HepG2 (cell line): ENCODE data around the gene TRIM54. TPM values are rescaled to one million over a fixed set of nuclear protein-coding genes. Genes with fewer than 3 reads are reported as not detected.

Source experiments
- BCL6 ChIP-seq: IDR thresholded peaks from 2 replicates; pipeline ENCODE4 v1.6.1; 2016; ENCODE audit warnings: missing genetic modification reagents, missing compliant biosample characterization
- KDM2A ChIP-seq: sonication (generic); formaldehyde crosslinking; IDR thresholded peaks from 2 replicates; pipeline ENCODE4 v1.4.0; 2020; ENCODE audit warnings: low read depth, missing genetic modification reagents, borderline replicate concordance
- MED8 ChIP-seq: sonication (generic); formaldehyde crosslinking; IDR thresholded peaks from 2 replicates; pipeline ENCODE4 v1.8.1; 2023; ENCODE audit warnings: mild to moderate bottlenecking, missing genetic modification reagents; ENCODE audit not compliant: insufficient replicate concordance
- REPIN1 ChIP-seq: sonication (generic); formaldehyde crosslinking; IDR thresholded peaks from 2 replicates; pipeline ENCODE4 v1.8.0; 2022; ENCODE audit warnings: missing genetic modification reagents, low read depth, mild to moderate bottlenecking, borderline replicate concordance
- SOX6 ChIP-seq, 2 experiments: fragments of 450-650 bp in 1 of 2; sonication (generic) in 1 of 2; formaldehyde crosslinking in 1 of 2; IDR thresholded peaks; 2 replicates each; pipeline versions ENCODE4 v1.4.0 to v1.6.1; 2017 to 2020; ENCODE audit warnings: antibody characterized with exemption in 1 of 2, mild to moderate bottlenecking in 1 of 2, missing genetic modification reagents in 1 of 2
- ZNF225 ChIP-seq: sonication (generic); formaldehyde crosslinking; IDR thresholded peaks from 2 replicates; pipeline ENCODE4 v1.4.0; 2020; ENCODE audit warnings: mild to moderate bottlenecking, missing genetic modification reagents
- ZNF337 ChIP-seq: sonication (generic); formaldehyde crosslinking; IDR thresholded peaks from 2 replicates; pipeline ENCODE4 v1.5.1; 2020; ENCODE audit warnings: missing genetic modification reagents, low read depth, mild to moderate bottlenecking, borderline replicate concordance
- ZNF703 ChIP-seq: sonication (generic); formaldehyde crosslinking; IDR thresholded peaks from 2 replicates; pipeline ENCODE4 v1.5.1; 2020; ENCODE audit warnings: missing genetic modification reagents, mild to moderate bottlenecking, moderate library complexity, borderline replicate concordance
- ZSCAN12 ChIP-seq: sonication (generic); formaldehyde crosslinking; IDR thresholded peaks from 2 replicates; pipeline ENCODE4 v1.9.0; 2021; ENCODE audit warnings: mild to moderate bottlenecking, missing genetic modification reagents
- polyA plus RNA-seq, 8 experiments: library from polyadenylated mRNA; depleted of rRNA in 3 of 8; stranded (reverse) in 7 of 8; unstranded in 1 of 8; fragments of >200 nt; fragmentation: Illumina TruSeq in 4 of 8; extraction: Trizol in 4 of 8; gene quantifications; 2 replicates each; pipeline versions ENCODE4 v1.2.1 to v1.2.3, GENCODE V29; 2011 to 2016; ENCODE audit warnings: low read depth in 4 of 8, missing spikeins in 1 of 8, mixed read lengths in 1 of 8; ENCODE audit not compliant: insufficient read depth in 1 of 8
- total RNA-seq, 5 experiments: library from RNA; depleted of rRNA; stranded (reverse); fragments of >200 nt; fragmentation: Illumina TruSeq; extraction: Trizol; gene quantifications; 2 replicates each; pipeline ENCODE4 v1.2.3, GENCODE V29; 2016; ENCODE audit warnings: low read depth in 1 of 5
- TF ChIP-seq, protein P1 (sequence below): sonication (generic); formaldehyde crosslinking; IDR thresholded peaks from 2 replicates; pipeline ENCODE4 v1.4.0; 2020; ENCODE audit warnings: missing genetic modification reagents
- TF ChIP-seq, protein P2 (sequence below): sonication (generic); formaldehyde crosslinking; IDR thresholded peaks from 2 replicates; pipeline ENCODE4 v1.5.0; 2020; ENCODE audit warnings: mild to moderate bottlenecking, missing genetic modification reagents
- TF ChIP-seq, protein P3 (sequence below): sonication (generic); formaldehyde crosslinking; IDR thresholded peaks from 2 replicates; pipeline ENCODE4 v1.5.1; 2020; ENCODE audit warnings: missing genetic modification reagents, mild to moderate bottlenecking, borderline replicate concordance
- TF ChIP-seq, protein P4 (sequence below): IDR thresholded peaks from 2 replicates; pipeline ENCODE4 v1.6.1; 2012; ENCODE audit warnings: low read length, improper control_type of control experiment

TRIM54 gene
- total and polyA plus RNA-seq, 2 of the 13 experiments (the other 11 are each of a cell fraction or from before 2014, with no cell fraction given), result 0.07 to 0.13 TPM

DNA sequence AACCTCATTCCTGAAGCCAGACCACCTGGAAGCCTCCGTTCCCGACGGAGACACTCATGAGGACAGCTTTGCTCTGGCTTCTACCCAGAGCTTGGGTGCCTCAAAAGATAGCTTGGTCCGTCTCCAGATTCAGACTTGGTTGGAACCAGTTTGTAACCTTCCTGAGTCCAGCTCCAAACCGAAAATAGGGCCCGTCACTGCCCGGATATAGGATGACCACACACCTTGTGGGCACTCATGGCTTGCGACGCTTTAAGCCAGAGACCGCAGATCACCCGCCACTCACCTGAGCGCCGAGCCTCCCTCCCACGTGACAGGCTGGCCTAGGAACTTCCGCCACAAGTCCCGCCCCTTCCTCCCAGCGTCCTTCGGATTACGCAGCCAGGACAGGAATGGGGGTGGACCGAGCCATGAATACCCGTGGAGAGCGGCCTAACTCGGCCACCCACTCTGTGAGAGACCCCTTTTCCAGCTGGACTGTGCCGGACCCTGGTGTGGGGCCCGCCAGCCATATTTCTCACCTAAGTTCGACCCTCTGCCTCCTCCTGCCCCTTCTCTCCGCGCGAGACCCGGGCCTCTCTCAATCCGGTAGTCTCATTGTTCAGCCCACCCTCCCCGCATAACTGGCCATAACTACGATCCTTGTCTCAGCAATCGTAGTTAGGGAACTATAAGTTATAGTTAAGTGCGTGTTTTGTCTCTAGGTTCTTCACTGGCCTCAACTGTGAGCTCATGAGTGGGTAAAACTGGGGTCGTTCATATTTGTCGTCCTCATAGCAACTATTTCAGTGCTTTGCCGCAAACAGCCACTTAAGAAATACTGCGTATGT lies 40.8 kb downstream of the TRIM54 start, which contains the start of gene MPV17 (continued):
- TF ChIP-seq, protein P1, sequence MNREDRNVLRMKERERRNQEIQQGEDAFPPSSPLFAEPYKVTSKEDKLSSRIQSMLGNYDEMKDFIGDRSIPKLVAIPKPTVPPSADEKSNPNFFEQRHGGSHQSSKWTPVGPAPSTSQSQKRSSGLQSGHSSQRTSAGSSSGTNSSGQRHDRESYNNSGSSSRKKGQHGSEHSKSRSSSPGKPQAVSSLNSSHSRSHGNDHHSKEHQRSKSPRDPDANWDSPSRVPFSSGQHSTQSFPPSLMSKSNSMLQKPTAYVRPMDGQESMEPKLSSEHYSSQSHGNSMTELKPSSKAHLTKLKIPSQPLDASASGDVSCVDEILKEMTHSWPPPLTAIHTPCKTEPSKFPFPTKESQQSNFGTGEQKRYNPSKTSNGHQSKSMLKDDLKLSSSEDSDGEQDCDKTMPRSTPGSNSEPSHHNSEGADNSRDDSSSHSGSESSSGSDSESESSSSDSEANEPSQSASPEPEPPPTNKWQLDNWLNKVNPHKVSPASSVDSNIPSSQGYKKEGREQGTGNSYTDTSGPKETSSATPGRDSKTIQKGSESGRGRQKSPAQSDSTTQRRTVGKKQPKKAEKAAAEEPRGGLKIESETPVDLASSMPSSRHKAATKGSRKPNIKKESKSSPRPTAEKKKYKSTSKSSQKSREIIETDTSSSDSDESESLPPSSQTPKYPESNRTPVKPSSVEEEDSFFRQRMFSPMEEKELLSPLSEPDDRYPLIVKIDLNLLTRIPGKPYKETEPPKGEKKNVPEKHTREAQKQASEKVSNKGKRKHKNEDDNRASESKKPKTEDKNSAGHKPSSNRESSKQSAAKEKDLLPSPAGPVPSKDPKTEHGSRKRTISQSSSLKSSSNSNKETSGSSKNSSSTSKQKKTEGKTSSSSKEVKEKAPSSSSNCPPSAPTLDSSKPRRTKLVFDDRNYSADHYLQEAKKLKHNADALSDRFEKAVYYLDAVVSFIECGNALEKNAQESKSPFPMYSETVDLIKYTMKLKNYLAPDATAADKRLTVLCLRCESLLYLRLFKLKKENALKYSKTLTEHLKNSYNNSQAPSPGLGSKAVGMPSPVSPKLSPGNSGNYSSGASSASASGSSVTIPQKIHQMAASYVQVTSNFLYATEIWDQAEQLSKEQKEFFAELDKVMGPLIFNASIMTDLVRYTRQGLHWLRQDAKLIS (CRISPR knock-in tag), result no peak
- TF ChIP-seq ZSCAN12, result no peak
- TF ChIP-seq SOX6 (IDR thresholded peaks at IDR 0.05), result no peak
- TF ChIP-seq SOX6 (CRISPR knock-in tag; IDR thresholded peaks at IDR 0.05), result peak; percentile 65
- TF ChIP-seq, protein P2, sequence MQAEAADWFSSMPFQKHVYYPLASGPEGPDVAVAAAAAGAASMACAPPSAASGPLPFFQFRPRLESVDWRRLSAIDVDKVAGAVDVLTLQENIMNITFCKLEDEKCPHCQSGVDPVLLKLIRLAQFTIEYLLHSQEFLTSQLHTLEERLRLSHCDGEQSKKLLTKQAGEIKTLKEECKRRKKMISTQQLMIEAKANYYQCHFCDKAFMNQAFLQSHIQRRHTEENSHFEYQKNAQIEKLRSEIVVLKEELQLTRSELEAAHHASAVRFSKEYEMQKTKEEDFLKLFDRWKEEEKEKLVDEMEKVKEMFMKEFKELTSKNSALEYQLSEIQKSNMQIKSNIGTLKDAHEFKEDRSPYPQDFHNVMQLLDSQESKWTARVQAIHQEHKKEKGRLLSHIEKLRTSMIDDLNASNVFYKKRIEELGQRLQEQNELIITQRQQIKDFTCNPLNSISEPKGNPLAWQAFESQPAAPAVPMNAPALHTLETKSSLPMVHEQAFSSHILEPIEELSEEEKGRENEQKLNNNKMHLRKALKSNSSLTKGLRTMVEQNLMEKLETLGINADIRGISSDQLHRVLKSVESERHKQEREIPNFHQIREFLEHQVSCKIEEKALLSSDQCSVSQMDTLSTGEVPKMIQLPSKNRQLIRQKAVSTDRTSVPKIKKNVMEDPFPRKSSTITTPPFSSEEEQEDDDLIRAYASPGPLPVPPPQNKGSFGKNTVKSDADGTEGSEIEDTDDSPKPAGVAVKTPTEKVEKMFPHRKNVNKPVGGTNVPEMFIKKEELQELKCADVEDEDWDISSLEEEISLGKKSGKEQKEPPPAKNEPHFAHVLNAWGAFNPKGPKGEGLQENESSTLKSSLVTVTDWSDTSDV (CRISPR knock-in tag), result peak; percentile 63; the same call in 1 of the 2 replicates
- TF ChIP-seq, protein P3, sequence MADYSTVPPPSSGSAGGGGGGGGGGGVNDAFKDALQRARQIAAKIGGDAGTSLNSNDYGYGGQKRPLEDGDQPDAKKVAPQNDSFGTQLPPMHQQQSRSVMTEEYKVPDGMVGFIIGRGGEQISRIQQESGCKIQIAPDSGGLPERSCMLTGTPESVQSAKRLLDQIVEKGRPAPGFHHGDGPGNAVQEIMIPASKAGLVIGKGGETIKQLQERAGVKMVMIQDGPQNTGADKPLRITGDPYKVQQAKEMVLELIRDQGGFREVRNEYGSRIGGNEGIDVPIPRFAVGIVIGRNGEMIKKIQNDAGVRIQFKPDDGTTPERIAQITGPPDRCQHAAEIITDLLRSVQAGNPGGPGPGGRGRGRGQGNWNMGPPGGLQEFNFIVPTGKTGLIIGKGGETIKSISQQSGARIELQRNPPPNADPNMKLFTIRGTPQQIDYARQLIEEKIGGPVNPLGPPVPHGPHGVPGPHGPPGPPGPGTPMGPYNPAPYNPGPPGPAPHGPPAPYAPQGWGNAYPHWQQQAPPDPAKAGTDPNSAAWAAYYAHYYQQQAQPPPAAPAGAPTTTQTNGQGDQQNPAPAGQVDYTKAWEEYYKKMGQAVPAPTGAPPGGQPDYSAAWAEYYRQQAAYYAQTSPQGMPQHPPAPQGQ (CRISPR knock-in tag), result no peak; the same call in 1 of the 2 replicates
- peak; percentile 100 for TF ChIP-seq KDM2A
- TF ChIP-seq, protein P4, sequence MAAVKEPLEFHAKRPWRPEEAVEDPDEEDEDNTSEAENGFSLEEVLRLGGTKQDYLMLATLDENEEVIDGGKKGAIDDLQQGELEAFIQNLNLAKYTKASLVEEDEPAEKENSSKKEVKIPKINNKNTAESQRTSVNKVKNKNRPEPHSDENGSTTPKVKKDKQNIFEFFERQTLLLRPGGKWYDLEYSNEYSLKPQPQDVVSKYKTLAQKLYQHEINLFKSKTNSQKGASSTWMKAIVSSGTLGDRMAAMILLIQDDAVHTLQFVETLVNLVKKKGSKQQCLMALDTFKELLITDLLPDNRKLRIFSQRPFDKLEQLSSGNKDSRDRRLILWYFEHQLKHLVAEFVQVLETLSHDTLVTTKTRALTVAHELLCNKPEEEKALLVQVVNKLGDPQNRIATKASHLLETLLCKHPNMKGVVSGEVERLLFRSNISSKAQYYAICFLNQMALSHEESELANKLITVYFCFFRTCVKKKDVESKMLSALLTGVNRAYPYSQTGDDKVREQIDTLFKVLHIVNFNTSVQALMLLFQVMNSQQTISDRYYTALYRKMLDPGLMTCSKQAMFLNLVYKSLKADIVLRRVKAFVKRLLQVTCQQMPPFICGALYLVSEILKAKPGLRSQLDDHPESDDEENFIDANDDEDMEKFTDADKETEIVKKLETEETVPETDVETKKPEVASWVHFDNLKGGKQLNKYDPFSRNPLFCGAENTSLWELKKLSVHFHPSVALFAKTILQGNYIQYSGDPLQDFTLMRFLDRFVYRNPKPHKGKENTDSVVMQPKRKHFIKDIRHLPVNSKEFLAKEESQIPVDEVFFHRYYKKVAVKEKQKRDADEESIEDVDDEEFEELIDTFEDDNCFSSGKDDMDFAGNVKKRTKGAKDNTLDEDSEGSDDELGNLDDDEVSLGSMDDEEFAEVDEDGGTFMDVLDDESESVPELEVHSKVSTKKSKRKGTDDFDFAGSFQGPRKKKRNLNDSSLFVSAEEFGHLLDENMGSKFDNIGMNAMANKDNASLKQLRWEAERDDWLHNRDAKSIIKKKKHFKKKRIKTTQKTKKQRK, result no peak
- TF ChIP-seq MED8, result peak; percentile 83
- TF ChIP-seq ZNF337 (CRISPR knock-in tag), result peak; percentile 25; the same call in 1 of the 2 replicates
- peak; percentile 86 for TF ChIP-seq REPIN1
- TF ChIP-seq BCL6 (CRISPR knock-in tag), result peak; percentile 5; the same call in 1 of the 2 replicates
- no peak for TF ChIP-seq ZNF703 (CRISPR knock-in tag)
- TF ChIP-seq ZNF225 (CRISPR knock-in tag), result peak; percentile 47; the same call in 1 of the 2 replicates
